K562 (cell line): ENCODE measurements around the gene ZBTB9. TPM values are rescaled to one million over a fixed set of nuclear protein-coding genes. Genes with fewer than 3 reads are reported as not detected.

Experiments used
- ATF7 ChIP-seq: fragments of 450-650 bp; IDR thresholded peaks from 2 replicates; pipeline ENCODE4 v1.7.1; 2014; ENCODE audit warnings: mild to moderate bottlenecking, moderate library complexity
- EP300 ChIP-seq: IDR thresholded peaks from 2 replicates; pipeline ENCODE4 v1.6.1; 2012; ENCODE audit warnings: low read length, improper control_type of control experiment
- polyA plus RNA-seq, 8 experiments: library from polyadenylated mRNA; depleted of rRNA in 4 of 8; stranded (reverse) in 5 of 8; unstranded in 3 of 8; fragments of >200 nt; fragmentation: Nextera tagmentation in 2 of 8; fragmentation: Illumina TruSeq in 1 of 8; extraction: Ambion mirVana in 2 of 8; extraction: Trizol in 1 of 8; gene quantifications; 2 replicates each; pipeline versions ENCODE4 v1.2.1 to v1.2.3, GENCODE V29; 2011 to 2014; ENCODE audit warnings: inconsistent platforms in 1 of 8, missing spikeins in 1 of 8
- total RNA-seq, 7 experiments: library from RNA; depleted of rRNA in 6 of 7; stranded (reverse); fragments of >200 nt in 6 of 7; fragmentation: Illumina TruSeq in 2 of 7; extraction: Trizol in 2 of 7; gene quantifications; 2 replicates each; pipeline versions ENCODE4 v1.2.1 to v1.2.3, GENCODE V29; 2011 to 2021; ENCODE audit warnings: low replicate concordance in 1 of 7
- TF ChIP-seq, protein P1 (sequence below): fragments of 250-450 bp; sonication (Bioruptor Pico); IDR thresholded peaks from 2 replicates; pipeline ENCODE4 v1.8.0; 2021; ENCODE audit warnings: borderline replicate concordance, mild to moderate bottlenecking, moderate library complexity; ENCODE audit not compliant: poor library complexity, severe bottlenecking
- TF ChIP-seq, protein P2 (sequence below): fragments of 450-650 bp; IDR thresholded peaks from 2 replicates; pipeline ENCODE4 v1.6.1; 2016; ENCODE audit warnings: mild to moderate bottlenecking, moderate library complexity

Gene ZBTB9
- total and polyA plus RNA-seq, 9 of the 15 experiments (the other 6 are each of a cell fraction or from before 2014, with no cell fraction given), result 1.9 to 19.5 (median 10.4) TPM

DNA sequence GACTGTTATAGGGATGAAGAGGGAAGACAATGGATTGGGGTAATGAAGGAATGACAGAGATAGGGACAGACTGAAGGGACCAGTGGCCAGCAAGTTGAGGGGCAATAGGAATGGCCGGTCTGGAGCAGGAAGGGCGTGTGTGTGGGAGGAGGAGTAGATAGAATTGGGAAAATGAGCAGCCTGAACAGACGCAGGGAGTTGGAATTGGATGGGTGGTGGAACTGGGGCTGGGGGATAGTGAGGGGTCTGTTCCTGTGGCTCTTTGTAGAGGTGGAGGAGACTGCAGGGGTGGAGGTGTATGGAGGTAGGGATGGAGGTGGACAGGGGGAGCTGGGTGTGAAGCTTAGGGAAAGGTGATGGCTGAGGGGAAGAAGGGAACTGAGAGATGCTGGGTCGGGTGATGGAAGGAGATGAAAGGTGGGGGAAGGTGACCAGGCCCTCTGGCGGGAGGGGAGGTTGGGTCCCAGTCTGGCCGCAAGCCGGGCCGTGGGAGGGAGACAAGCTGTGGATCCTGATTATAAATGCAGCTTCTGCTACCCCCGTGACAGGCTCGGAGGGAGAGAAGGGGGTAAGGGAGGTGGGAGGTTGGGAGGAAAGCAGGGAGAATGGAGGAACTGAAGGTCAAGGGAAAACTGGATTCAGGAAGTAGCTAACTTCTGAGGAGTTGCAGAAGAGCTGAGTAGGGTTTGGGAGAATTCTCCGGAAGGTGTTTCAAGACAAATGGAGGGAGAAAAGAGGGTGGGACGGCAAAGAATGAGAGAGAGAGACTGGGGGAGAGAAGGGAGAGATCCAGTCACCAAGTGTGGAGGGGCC is 29.3 kb upstream of the ZBTB9 start (continued):
- TF ChIP-seq, protein P1, sequence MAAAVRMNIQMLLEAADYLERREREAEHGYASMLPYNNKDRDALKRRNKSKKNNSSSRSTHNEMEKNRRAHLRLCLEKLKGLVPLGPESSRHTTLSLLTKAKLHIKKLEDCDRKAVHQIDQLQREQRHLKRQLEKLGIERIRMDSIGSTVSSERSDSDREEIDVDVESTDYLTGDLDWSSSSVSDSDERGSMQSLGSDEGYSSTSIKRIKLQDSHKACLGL (CRISPR knock-in tag), result no peak
- TF ChIP-seq, protein P2, sequence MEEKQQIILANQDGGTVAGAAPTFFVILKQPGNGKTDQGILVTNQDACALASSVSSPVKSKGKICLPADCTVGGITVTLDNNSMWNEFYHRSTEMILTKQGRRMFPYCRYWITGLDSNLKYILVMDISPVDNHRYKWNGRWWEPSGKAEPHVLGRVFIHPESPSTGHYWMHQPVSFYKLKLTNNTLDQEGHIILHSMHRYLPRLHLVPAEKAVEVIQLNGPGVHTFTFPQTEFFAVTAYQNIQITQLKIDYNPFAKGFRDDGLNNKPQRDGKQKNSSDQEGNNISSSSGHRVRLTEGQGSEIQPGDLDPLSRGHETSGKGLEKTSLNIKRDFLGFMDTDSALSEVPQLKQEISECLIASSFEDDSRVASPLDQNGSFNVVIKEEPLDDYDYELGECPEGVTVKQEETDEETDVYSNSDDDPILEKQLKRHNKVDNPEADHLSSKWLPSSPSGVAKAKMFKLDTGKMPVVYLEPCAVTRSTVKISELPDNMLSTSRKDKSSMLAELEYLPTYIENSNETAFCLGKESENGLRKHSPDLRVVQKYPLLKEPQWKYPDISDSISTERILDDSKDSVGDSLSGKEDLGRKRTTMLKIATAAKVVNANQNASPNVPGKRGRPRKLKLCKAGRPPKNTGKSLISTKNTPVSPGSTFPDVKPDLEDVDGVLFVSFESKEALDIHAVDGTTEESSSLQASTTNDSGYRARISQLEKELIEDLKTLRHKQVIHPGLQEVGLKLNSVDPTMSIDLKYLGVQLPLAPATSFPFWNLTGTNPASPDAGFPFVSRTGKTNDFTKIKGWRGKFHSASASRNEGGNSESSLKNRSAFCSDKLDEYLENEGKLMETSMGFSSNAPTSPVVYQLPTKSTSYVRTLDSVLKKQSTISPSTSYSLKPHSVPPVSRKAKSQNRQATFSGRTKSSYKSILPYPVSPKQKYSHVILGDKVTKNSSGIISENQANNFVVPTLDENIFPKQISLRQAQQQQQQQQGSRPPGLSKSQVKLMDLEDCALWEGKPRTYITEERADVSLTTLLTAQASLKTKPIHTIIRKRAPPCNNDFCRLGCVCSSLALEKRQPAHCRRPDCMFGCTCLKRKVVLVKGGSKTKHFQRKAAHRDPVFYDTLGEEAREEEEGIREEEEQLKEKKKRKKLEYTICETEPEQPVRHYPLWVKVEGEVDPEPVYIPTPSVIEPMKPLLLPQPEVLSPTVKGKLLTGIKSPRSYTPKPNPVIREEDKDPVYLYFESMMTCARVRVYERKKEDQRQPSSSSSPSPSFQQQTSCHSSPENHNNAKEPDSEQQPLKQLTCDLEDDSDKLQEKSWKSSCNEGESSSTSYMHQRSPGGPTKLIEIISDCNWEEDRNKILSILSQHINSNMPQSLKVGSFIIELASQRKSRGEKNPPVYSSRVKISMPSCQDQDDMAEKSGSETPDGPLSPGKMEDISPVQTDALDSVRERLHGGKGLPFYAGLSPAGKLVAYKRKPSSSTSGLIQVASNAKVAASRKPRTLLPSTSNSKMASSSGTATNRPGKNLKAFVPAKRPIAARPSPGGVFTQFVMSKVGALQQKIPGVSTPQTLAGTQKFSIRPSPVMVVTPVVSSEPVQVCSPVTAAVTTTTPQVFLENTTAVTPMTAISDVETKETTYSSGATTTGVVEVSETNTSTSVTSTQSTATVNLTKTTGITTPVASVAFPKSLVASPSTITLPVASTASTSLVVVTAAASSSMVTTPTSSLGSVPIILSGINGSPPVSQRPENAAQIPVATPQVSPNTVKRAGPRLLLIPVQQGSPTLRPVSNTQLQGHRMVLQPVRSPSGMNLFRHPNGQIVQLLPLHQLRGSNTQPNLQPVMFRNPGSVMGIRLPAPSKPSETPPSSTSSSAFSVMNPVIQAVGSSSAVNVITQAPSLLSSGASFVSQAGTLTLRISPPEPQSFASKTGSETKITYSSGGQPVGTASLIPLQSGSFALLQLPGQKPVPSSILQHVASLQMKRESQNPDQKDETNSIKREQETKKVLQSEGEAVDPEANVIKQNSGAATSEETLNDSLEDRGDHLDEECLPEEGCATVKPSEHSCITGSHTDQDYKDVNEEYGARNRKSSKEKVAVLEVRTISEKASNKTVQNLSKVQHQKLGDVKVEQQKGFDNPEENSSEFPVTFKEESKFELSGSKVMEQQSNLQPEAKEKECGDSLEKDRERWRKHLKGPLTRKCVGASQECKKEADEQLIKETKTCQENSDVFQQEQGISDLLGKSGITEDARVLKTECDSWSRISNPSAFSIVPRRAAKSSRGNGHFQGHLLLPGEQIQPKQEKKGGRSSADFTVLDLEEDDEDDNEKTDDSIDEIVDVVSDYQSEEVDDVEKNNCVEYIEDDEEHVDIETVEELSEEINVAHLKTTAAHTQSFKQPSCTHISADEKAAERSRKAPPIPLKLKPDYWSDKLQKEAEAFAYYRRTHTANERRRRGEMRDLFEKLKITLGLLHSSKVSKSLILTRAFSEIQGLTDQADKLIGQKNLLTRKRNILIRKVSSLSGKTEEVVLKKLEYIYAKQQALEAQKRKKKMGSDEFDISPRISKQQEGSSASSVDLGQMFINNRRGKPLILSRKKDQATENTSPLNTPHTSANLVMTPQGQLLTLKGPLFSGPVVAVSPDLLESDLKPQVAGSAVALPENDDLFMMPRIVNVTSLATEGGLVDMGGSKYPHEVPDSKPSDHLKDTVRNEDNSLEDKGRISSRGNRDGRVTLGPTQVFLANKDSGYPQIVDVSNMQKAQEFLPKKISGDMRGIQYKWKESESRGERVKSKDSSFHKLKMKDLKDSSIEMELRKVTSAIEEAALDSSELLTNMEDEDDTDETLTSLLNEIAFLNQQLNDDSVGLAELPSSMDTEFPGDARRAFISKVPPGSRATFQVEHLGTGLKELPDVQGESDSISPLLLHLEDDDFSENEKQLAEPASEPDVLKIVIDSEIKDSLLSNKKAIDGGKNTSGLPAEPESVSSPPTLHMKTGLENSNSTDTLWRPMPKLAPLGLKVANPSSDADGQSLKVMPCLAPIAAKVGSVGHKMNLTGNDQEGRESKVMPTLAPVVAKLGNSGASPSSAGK, result no peak
- TF ChIP-seq ATF7 (0 out of 2 replicates have a peak, but pooled peaks have one; percentile 32), EP300 (0 out of 2 replicates have a peak, but pooled peaks have one; percentile 29)
